ENCODE measurements around the gene TMEM140.

TMEM140 gene

DNA sequence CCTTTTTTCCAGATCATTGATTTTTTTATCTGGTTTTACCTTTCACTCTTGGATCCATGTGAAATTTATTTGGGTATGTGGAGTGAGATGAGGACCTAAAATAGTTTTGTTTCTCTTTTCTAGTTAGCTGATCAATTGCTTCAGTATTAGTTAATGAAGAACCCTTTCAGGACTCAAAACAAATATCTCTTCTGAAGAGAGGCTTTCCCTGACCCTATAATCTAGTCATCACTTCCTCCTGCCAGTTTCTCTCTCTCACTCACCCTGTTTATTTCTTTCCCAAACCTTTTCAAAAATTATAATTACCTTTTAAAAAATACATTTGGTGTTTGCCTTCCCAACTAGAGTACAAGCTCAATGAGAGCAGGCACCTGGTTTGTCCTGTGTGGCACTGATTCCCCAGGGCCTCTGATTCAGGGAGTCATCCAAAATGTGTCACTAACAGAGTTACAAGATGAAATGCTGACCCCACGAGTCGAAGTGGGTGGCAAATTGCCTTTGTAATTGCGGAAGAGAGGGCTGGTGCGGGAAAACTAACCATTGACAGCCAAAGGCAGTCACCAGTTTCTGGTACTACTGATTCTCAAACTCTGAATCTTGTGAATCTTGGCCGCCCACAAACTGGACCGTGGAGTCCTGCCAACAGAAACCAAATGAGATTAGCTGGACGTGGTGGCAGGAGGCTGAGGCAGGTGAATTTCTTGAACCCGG is 2.4 kb downstream of the TMEM140 start:
- TF ChIP-seq, protein P1, sequence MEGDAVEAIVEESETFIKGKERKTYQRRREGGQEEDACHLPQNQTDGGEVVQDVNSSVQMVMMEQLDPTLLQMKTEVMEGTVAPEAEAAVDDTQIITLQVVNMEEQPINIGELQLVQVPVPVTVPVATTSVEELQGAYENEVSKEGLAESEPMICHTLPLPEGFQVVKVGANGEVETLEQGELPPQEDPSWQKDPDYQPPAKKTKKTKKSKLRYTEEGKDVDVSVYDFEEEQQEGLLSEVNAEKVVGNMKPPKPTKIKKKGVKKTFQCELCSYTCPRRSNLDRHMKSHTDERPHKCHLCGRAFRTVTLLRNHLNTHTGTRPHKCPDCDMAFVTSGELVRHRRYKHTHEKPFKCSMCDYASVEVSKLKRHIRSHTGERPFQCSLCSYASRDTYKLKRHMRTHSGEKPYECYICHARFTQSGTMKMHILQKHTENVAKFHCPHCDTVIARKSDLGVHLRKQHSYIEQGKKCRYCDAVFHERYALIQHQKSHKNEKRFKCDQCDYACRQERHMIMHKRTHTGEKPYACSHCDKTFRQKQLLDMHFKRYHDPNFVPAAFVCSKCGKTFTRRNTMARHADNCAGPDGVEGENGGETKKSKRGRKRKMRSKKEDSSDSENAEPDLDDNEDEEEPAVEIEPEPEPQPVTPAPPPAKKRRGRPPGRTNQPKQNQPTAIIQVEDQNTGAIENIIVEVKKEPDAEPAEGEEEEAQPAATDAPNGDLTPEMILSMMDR (IDR thresholded peaks at IDR 0.05; ENCODE audit: extremely low read depth, missing control alignments), result no peak
- DNase-seq (ENCODE audit: low spot score), result no peak

DNA sequence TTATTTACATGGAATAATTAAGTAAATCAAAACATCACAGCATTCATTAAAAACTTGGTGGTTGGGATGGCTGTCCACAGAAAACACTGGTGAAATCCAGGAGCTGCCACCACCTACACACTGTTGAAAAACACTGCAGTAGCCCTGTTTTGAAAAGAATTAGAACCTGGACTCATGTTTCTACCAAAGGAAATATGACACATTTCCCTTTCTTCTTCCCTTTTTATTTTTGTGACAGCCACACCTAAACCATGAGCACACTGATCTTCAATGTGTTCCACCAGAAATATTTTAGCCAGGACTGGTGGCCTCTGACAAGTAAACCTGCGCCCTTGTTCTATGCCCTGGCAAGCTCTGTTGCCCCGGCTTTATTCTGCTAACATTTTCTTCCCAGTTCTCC is 3.3 kb downstream of the TMEM140 start:
- no peak for DNase-seq (ENCODE audit: low spot score)
- TF ChIP-seq, protein P1 (IDR thresholded peaks at IDR 0.05; ENCODE audit: extremely low read depth, missing control alignments), result no peak

DNA sequence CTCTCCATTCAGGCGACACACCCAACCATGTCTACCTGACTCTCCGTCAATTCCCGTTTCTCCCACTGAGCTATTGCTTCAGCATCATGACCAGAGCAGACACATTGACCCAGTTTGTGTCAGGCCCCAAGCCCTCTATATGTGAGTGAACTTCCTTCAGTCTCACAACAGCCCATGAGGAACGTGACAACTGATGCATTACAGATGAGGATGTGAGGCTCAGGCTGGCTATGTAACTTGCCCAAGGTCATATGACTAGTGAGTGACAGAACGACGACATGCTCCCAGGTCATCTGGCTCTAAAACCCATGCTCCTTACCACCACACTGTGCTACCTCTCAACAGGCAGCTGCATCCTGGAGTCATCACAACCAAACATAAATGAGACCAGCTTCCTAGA is 3.7 kb downstream of the TMEM140 start:
- no peak for DNase-seq (ENCODE audit: low spot score)

DNA sequence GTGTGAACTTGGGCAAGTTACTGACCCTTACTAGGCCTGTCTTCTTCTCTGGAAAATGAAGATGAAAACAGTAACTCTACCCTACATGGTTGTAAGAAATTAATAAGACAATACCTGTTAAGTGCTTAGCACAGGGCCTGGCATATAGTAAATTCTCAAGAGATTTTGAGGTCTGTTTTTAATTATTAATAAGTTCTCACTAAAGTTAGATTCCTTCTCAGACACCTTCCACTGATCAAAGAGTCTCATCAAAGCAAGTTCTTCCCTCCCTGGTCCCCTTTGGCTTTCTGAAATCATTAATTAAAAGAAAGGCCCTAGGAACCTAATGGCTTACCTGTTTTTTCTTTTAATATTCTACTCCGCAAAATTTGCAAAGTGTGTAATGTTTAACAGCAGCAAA is 4.6 kb downstream of the TMEM140 start:
- TF ChIP-seq, protein P1 (IDR thresholded peaks at IDR 0.05; ENCODE audit: extremely low read depth, missing control alignments), result no peak
- DNase-seq (ENCODE audit: low spot score), result no peak

More for the DNA sequence above, 3.7 kb downstream of the TMEM140 start:
- TF ChIP-seq, protein P1 (IDR thresholded peaks at IDR 0.05; ENCODE audit: extremely low read depth, missing control alignments), result no peak

DNA sequence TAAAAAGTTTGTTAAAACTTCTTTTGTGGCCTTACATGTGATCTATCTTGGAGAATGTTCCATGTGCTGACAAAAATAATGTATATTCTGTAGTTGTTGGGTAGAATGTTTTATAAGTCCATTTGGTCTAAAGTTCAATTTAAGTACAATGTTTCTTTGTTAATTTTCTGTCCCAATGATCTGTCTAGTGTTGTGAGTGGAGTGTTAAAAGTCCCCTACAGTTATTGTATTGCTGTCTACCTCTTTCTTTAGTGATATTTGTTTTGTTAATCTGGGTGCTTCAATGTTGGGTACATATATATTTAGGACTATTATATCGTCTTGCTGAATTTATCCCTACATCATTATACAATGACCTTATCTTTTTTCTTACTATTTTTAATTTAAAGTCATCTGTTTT is 6.9 kb downstream of the TMEM140 start:
- TF ChIP-seq, protein P1 (IDR thresholded peaks at IDR 0.05; ENCODE audit: extremely low read depth, missing control alignments), result no peak
- DNase-seq (ENCODE audit: low spot score), result no peak

DNA sequence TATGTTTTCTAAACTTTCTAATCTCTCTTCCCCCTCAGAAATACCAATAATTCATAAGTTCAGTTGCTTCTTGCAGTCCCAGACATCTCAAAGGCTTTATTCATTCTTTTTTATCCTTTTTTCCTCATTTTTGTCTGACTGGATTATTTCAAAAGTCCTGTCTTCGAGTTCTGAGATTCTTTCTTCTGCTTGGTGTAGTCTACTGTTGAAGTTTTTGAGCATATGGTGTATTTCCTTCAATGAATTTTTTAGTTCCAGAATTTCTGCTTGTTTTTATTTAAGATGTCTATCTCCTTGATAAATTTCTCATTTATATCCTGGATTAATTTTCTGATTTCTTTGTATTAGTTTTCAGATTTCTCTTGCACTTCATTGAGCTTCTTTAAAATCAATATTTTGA is 8.4 kb downstream of the TMEM140 start:
- DNase-seq (ENCODE audit: low spot score), result no peak
- TF ChIP-seq, protein P1 (IDR thresholded peaks at IDR 0.05; ENCODE audit: extremely low read depth, missing control alignments), result no peak

DNA sequence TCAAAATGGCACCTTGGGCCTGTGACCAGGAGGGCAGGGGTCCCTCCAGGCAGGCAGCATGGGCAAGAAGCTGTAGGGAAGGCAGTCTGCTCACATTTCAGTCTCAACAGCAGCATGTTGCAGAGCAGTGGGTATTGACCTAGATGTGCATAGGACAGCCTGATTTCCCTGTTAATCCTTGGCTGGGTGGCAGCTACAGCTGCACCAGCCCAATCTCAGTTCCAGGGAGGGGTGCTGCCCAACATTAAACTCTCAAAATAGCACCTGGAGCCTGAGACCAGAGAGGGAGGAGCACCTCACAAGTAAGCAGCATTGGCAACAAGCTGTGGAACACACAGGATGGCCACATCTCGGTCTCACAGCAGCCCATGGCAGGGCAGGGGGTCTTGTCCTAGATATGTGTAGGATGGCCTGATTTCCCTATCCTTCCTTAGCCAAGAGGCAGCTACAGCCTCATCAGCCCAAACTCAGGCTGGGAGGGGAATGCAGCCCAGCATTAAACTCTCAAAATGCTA is 10.3 kb downstream of the TMEM140 start:
- TF ChIP-seq, protein P1 (IDR thresholded peaks at IDR 0.05; ENCODE audit: extremely low read depth, missing control alignments), result no peak
- no peak for DNase-seq (ENCODE audit: low spot score)
